HEK293T (cell line): ENCODE results near the gene LAMB1.

Experiments used
- CTCF ChIA-PET: fragments of 350-600 bp; formaldehyde crosslinking; extraction: SDS; loops from one replicate; lab custom pipeline; 2021; ENCODE audit warnings: antibody characterized with exemption, inconsistent platforms; lab: Yijun Ruan, JAX
- POLR2A ChIA-PET: fragments of 350-600 bp; formaldehyde crosslinking; extraction: SDS; loops from one replicate; lab custom pipeline; 2020; ENCODE audit warnings: antibody characterized with exemption, inconsistent platforms; lab: Yijun Ruan, JAX
- DNase-seq: peaks from one replicate; pipeline ENCODE4 v3.0.0; 2012; ENCODE audit warnings: mixed read lengths; ENCODE audit errors: extremely low spot score
- ARNT ChIP-seq: fragments of 450-650 bp; IDR thresholded peaks from 2 replicates; pipeline ENCODE4 v1.6.1; 2017; ENCODE audit warnings: mild to moderate bottlenecking
- BHLHE40 ChIP-seq: fragments of 450-650 bp; IDR thresholded peaks from 2 replicates; pipeline ENCODE4 v1.6.1; 2016; ENCODE audit warnings: mild to moderate bottlenecking, moderate library complexity, borderline replicate concordance
- CTBP1 ChIP-seq: fragments of 450-650 bp; IDR thresholded peaks from 2 replicates; pipeline ENCODE4 v1.6.1; 2016; ENCODE audit warnings: borderline replicate concordance
- ELF4 ChIP-seq: fragments of 450-650 bp; IDR thresholded peaks from 2 replicates; pipeline ENCODE4 v1.6.1; 2017; ENCODE audit warnings: antibody characterized with exemption
- FOXA1 ChIP-seq: fragments of 450-650 bp; IDR thresholded peaks from 2 replicates; pipeline ENCODE4 v1.6.1; 2016; ENCODE audit warnings: mild to moderate bottlenecking
- FOXK2 ChIP-seq: fragments of 450-650 bp; IDR thresholded peaks from 2 replicates; pipeline ENCODE4 v1.6.1; 2016; ENCODE audit warnings: mild to moderate bottlenecking
- FOXM1 ChIP-seq: fragments of 450-650 bp; IDR thresholded peaks from 2 replicates; pipeline ENCODE4 v1.6.1; 2017; ENCODE audit warnings: mild to moderate bottlenecking, borderline replicate concordance
- HDGF ChIP-seq: fragments of 450-650 bp; IDR thresholded peaks from 2 replicates; pipeline ENCODE4 v1.6.1; 2017; ENCODE audit warnings: antibody characterized with exemption, borderline replicate concordance
- L3MBTL2 ChIP-seq: fragments of 450-650 bp; conservative IDR thresholded peaks from 2 replicates; pipeline ENCODE4 v1.6.1; 2016; ENCODE audit warnings: mild to moderate bottlenecking
- LEF1 ChIP-seq: fragments of 450-650 bp; IDR thresholded peaks from 2 replicates; pipeline ENCODE4 v1.6.1; 2017; ENCODE audit warnings: mild to moderate bottlenecking, borderline replicate concordance
- NFRKB ChIP-seq: fragments of 450-650 bp; IDR thresholded peaks from 2 replicates; pipeline ENCODE4 v1.6.1; 2016; ENCODE audit warnings: mild to moderate bottlenecking, moderate library complexity
- SP1 ChIP-seq: fragments of 450-650 bp; IDR thresholded peaks from 2 replicates; pipeline ENCODE4 v1.6.1; 2017
- SUZ12 ChIP-seq: fragments of 450-650 bp; IDR thresholded peaks from 2 replicates; pipeline ENCODE4 v1.6.1; 2016; ENCODE audit warnings: mild to moderate bottlenecking
- TARDBP ChIP-seq: fragments of 450-650 bp; IDR thresholded peaks from 2 replicates; pipeline ENCODE4 v1.6.1; 2016
- ZNF384 ChIP-seq: fragments of 450-650 bp; IDR thresholded peaks from 2 replicates; pipeline ENCODE4 v1.6.1; 2016
- TF ChIP-seq, protein P1 (sequence below): fragments of 450-650 bp; IDR thresholded peaks from 2 replicates; pipeline ENCODE4 v1.6.1; 2016

Gene LAMB1

DNA sequence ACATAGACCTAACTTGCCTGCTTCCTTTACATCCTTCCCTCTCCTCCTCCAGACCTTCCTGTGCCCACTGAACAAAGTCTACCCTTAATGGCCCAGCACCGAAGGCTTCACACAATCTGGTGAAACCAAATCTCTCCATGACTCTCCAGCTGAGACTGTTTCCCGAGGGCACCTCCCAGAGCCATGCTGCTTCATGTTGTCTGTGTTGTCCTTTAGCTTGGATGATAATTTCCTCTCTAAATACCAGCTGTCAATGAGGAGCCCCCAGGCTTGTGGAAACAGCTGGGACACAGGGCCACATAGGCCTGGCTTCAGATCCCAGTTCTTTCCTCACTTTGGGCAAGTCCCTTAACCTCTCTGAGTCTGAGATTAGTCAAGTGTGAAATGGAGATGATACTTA is 57.6 kb downstream of the LAMB1 start:
- DNase-seq: no peak
- TF ChIP-seq ARNT: no peak
- no peak for TF ChIP-seq ZNF384
- no peak for TF ChIP-seq BHLHE40
- TF ChIP-seq SP1: no peak
- no peak for TF ChIP-seq ELF4
- no peak for TF ChIP-seq LEF1
- TF ChIP-seq, protein P1, sequence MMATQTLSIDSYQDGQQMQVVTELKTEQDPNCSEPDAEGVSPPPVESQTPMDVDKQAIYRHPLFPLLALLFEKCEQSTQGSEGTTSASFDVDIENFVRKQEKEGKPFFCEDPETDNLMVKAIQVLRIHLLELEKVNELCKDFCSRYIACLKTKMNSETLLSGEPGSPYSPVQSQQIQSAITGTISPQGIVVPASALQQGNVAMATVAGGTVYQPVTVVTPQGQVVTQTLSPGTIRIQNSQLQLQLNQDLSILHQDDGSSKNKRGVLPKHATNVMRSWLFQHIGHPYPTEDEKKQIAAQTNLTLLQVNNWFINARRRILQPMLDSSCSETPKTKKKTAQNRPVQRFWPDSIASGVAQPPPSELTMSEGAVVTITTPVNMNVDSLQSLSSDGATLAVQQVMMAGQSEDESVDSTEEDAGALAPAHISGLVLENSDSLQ: no peak
- TF ChIP-seq FOXA1: no peak
- TF ChIP-seq SUZ12: no peak
- TF ChIP-seq CTBP1: no peak
- no peak for TF ChIP-seq L3MBTL2
- TF ChIP-seq HDGF: no peak
- no peak for TF ChIP-seq FOXM1
- no peak for TF ChIP-seq TARDBP
- TF ChIP-seq NFRKB: no peak
- ChIA-PET CTCF (no interaction called here), POLR2A (no interaction called here)

DNA sequence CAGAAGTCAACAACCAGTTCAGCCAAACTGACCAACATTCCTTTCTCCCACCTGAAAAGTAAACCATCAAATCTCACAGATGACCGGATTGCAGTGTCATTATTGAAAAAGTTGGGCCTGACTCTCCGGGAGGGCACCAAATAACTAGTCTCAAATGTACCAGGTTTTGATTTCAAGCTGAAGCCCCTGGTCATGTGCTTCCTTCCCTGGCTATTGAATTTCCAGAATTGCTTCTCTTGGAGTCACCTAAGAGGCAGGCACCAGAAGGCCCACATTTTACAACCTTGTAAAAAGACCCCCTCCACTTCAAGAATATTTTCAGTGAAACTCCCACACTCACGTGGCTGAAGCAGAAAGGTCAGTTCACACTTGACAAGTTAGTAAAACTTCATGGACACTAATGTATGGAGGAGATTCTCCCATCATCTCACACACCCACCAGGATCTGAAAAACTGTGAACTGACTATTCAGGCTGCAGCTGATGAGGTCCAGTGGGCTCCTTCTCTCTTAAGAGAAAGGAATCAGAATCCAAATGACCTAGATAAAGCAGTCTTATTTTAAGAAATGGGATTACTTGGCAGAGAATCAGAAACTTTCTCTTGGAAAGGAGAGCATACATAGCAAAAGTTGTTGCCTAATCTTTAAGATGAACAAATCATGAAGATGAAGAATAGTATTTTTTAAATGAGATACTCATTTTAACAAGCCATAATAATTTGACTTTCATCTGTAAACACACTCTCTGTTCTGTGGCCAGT is 58.4 kb downstream of the LAMB1 start:
- TF ChIP-seq FOXK2 (no peak), FOXA1 (no peak), NFRKB (no peak), LEF1 (no peak), ARNT (no peak), ELF4 (no peak), BHLHE40 (no peak), SUZ12 (no peak), CTBP1 (no peak), ZNF384 (no peak), HDGF (no peak), L3MBTL2 (no peak), TARDBP (no peak), FOXM1 (no peak)
- CTCF ChIA-PET: no interaction called here

DNA sequence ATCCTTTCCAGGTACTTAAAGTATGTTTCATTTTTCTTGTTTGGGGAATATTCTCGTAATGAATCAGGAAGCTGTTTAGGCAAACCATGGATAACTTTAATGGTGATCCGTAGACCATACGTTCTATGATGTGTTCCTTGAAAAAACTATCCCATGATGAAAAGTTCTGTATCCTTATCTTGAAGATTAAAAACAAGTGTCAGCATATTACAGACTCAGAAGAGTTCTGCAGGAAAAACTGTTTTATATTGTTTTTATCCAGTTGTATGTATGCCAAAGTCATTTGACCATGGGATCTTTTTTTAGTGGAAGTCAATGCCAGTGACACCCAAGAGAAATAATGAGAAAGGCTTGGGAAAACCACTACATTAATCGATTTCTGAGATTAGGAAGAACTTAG is 59.9 kb downstream of the LAMB1 start:
- TF ChIP-seq NFRKB (no peak), HDGF (no peak)
- no peak for DNase-seq
- ChIA-PET CTCF (no interaction called here), POLR2A (no interaction called here)

More for the DNA sequence above, 58.4 kb downstream of the LAMB1 start:
- no peak for DNase-seq
- POLR2A ChIA-PET: no interaction called here

DNA sequence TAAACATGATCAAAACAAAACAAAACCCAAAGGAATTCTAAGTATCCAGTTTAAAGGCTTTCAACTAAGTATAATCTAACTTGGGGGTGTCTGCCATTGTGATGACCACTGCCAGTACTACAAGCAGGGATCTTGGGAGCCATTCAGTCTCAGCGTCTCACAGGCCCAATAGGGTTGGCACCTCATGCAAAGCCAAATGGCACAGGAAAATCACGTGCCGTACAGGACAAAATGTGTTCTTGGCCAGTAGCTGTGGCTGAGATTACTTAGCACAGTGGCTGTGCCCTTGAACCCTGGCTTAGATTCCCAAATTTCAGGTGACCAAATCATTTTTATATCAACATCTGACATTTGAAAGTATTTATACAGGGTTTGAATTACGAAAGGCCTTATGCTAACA is 62.0 kb downstream of the LAMB1 start:
- DNase-seq: no peak
- CTCF ChIA-PET: interaction anchor here (0.6 kb wide), 1 partner anchor 10 kb away, joined by 4 read pairs; no protein-coding TSS in a partner anchor
- no peak for TF ChIP-seq CTBP1
- no peak for TF ChIP-seq L3MBTL2
- no peak for TF ChIP-seq LEF1
- no peak for TF ChIP-seq FOXM1
- no peak for TF ChIP-seq HDGF
- TF ChIP-seq FOXA1: no peak
- TF ChIP-seq ZNF384: no peak
- no peak for TF ChIP-seq SUZ12
- no peak for TF ChIP-seq ARNT
- POLR2A ChIA-PET: no interaction called here

DNA sequence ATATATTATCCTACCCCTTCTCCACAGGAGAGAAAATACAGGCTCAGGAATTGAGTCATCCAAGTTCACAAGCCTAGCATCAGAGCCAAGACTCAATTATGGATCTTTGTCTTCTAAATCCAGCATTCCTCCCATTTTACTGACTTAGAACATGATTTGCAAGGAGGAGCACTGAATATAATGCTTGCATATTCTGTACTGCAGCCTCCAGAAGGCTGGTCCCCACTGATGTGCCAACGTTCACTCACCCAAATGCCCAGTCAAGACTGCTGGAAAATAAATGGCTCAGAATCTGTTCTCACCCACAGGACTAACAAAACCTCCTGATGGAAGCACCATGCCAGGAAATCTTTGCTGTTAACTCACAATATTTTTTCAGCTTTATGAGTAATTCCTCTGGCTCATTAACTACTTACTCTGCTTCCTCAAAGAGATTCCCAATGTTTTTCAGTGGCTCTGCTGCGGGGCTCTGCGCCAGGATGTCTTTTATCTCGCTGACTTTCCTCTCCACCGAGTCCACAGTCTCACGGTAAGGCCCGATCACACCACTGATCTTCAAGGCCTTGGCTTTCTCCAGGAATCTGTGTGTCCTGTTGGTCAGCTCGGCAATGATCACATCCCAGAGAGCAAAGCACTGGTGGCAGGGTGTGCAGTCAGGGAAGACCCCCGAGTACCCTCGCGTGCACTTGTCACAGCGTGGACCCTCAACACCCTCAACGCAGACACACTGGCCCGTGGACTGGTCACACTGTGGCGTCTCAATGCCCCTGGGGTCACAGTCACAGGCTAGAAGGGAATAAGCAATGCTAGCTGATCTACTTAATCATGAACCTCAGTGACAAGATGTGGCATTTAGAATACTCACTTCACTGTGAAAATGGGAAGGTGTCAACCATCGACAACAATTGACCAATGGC is 63.1 kb downstream of the LAMB1 start:
- ChIA-PET CTCF (no interaction called here), POLR2A (no interaction called here)
- DNase-seq: no peak
- TF ChIP-seq, protein P1: no peak
- TF ChIP-seq FOXM1: no peak
- TF ChIP-seq LEF1: no peak
- no peak for TF ChIP-seq SUZ12
- no peak for TF ChIP-seq FOXA1
- no peak for TF ChIP-seq CTBP1
- no peak for TF ChIP-seq TARDBP
- TF ChIP-seq BHLHE40: no peak
- no peak for TF ChIP-seq L3MBTL2
- TF ChIP-seq SP1: no peak

DNA sequence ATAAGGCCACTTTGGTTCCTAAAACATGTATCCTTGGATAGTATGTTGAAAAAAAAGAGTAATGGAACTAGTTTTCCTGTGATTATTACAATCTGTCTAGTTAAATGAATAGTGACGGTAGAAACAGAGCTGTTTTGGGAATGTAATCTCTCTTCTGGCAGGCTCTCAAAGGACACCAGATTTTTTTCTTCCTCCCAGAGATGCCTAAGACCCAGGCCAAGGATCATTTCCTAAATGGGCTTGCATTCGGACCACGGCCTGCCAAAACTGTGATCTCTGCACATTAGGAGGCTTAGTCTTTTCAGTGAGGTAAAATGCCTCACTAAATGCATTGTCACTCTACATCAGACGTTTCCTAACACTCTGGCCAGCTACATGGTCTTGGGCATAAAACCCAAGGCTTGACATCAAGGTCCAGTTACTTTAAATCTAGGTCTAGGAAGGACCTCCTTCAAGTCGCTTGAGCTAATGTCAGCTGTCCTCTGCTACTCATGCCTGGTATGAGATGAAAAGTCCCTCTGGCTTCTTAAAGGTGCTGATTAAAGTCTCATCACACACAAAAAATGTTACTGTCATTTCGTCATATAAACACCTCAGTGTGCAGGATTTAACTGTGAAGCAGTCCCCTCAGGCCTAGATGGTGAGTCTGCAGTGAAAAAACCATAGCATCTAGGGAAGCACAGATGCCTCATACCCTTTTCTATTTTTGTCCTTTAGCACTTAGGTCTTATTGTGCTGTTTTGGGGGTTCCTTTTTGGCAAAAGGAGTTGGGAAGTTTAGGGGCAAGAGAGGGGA is 64.3 kb downstream of the LAMB1 start:
- DNase-seq: no peak
- ChIA-PET POLR2A (no interaction called here), CTCF (no interaction called here)
- TF ChIP-seq FOXA1 (no peak), TARDBP (no peak), BHLHE40 (no peak), ZNF384 (no peak), HDGF (no peak), L3MBTL2 (no peak), ARNT (no peak), SP1 (no peak), LEF1 (no peak), SUZ12 (no peak), ELF4 (no peak), FOXK2 (no peak), FOXM1 (no peak)
- TF ChIP-seq, protein P1: no peak
